ENCODE data around the gene KCTD8.

GRCh38 chr4:44186096-44186849, 262.3 kb downstream of the KCTD8 start:
- TF ChIP-seq, protein P1, sequence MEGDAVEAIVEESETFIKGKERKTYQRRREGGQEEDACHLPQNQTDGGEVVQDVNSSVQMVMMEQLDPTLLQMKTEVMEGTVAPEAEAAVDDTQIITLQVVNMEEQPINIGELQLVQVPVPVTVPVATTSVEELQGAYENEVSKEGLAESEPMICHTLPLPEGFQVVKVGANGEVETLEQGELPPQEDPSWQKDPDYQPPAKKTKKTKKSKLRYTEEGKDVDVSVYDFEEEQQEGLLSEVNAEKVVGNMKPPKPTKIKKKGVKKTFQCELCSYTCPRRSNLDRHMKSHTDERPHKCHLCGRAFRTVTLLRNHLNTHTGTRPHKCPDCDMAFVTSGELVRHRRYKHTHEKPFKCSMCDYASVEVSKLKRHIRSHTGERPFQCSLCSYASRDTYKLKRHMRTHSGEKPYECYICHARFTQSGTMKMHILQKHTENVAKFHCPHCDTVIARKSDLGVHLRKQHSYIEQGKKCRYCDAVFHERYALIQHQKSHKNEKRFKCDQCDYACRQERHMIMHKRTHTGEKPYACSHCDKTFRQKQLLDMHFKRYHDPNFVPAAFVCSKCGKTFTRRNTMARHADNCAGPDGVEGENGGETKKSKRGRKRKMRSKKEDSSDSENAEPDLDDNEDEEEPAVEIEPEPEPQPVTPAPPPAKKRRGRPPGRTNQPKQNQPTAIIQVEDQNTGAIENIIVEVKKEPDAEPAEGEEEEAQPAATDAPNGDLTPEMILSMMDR (IDR thresholded peaks at IDR 0.05), result no peak
- TF ChIP-seq ZFX (IDR thresholded peaks at IDR 0.05; ENCODE audit: borderline replicate concordance), result no peak
